HT-29 (cell line): ENCODE measurements around the gene PEX14. TPM values are rescaled to one million over a fixed set of nuclear protein-coding genes. Genes with fewer than 3 reads are reported as not detected.
"Not testable (repeated sequence)": the region's sequence is repeated elsewhere in the genome, so short reads cannot be mapped to it uniquely, and the experiment has no call there.

Source experiments
- DNase-seq: peaks from one replicate; pipeline ENCODE4 v3.0.0-alpha.2; 2015; ENCODE audit warnings: low spot score
- total RNA-seq: library from RNA; depleted of rRNA; stranded (reverse); fragments of >200 nt; shearing (Covaris generic); gene quantifications from 2 replicates; pipeline ENCODE4 v1.2.3, GENCODE V29; 2014

PEX14 gene
- total RNA-seq, 1 experiment from 2014 or later, result 22.2 TPM

- no peak for DNase-seq
Observed at GRCh38 chr1:10494418-10494753, 19.6 kb downstream of the PEX14 start.

- DNase-seq, result peak; percentile 90
Observed at GRCh38 chr1:10494754-10495474, 20.2 kb downstream of the PEX14 start.

- no peak for DNase-seq
Observed at GRCh38 chr1:10495475-10495817, 20.7 kb downstream of the PEX14 start.

GRCh38 chr1:10495952-10496351, 21.2 kb downstream of the PEX14 start:
- no peak for DNase-seq

GRCh38 chr1:10497109-10497508, 22.4 kb downstream of the PEX14 start:
- no peak for DNase-seq

- DNase-seq, result no peak
Observed at GRCh38 chr1:10498231-10498630, 23.5 kb downstream of the PEX14 start.

GRCh38 chr1:10502206-10502605, 27.5 kb downstream of the PEX14 start:
- no peak for DNase-seq

GRCh38 chr1:10504249-10504648, 29.5 kb downstream of the PEX14 start:
- peak; percentile 22 for DNase-seq

- not testable (repeated sequence) for DNase-seq
Observed at GRCh38 chr1:10506046-10506676, 31.4 kb downstream of the PEX14 start.

- DNase-seq, result no peak
Observed at GRCh38 chr1:10506677-10507047, 31.9 kb downstream of the PEX14 start.

GRCh38 chr1:10507111-10507879, 32.5 kb downstream of the PEX14 start:
- DNase-seq, result peak; percentile 82

GRCh38 chr1:10508511-10508951, 33.8 kb downstream of the PEX14 start:
- DNase-seq, result no peak

GRCh38 chr1:10509809-10510509, 35.2 kb downstream of the PEX14 start:
- no peak for DNase-seq

- DNase-seq, result peak; percentile 65
Observed at GRCh38 chr1:10510520-10511493, 36.1 kb downstream of the PEX14 start.

GRCh38 chr1:10511494-10511885, 36.7 kb downstream of the PEX14 start:
- no peak for DNase-seq

- DNase-seq, result no peak
Observed at GRCh38 chr1:10513199-10513598, 38.4 kb downstream of the PEX14 start.

GRCh38 chr1:10514490-10515235, 39.9 kb downstream of the PEX14 start:
- peak; percentile 61 for DNase-seq

- no peak for DNase-seq
Observed at GRCh38 chr1:10515301-10515975, 40.7 kb downstream of the PEX14 start.

GRCh38 chr1:10515976-10516750, 41.4 kb downstream of the PEX14 start:
- DNase-seq, result no peak
